ENCODE data around the gene TRIL.

TRIL gene

DNA sequence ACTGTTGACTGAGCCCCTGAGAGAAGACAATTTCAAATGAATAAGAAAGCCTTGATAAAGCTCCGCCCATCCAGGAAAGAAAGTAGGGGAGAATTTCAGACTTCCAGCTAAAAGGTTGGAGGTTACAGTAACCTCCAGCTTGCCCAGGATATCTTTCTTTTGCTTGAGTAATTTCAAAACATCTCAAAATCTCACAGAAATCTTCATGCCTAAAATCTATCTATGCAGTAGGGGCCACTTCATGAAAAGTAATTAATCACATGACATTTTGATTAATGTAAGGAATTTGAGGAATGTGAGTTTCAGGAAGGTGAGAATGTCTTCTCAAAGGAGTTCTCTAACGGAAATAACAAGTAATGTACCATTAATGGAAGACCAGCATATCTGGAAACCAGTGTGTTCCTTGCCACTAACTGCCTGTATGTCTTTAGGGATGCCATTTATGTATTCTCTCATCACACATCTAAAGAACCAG is 24.2 kb downstream of the TRIL start:
- Mint-ChIP-seq H3K4me1 (no peaks in the 10 kb centered on the region), H3K9me3 (no peaks in the 10 kb centered on the region), H3K4me3 (no peak overlapping the region), H3K27ac (no peak overlapping the region), H3K27me3 (peaks cover 31% of the 10 kb centered on the region)
- ATAC-seq: no peak
- DNase-seq: no peak

DNA sequence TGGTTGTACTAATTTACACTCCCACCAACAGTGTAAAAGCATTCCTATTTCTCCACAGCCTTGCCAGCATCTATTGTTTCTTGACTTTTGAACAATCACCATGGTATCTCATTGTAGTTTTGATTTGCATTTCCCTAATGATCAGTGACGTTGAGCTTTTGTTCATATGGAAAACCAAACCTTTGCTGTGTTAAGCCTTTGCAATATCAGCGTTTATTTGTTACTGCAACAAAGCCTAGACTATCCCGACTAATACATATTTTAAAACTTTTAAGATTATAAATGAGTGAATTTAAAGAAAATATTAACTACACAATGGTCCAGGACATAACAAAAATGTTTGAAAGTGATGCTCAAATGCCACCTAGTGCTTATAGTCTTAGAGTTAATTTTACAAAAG is 26.6 kb downstream of the TRIL start:
- ATAC-seq (no peak), DNase-seq (no peak)
- peaks cover 31% of the 10 kb centered on the region for H3K27me3 Mint-ChIP-seq
- no peak overlapping the region for H3K27ac Mint-ChIP-seq
- peaks cover 9% of the 10 kb centered on the region for H3K4me1 Mint-ChIP-seq
- H3K9me3 Mint-ChIP-seq: no peaks in the 10 kb centered on the region
- no peak overlapping the region for H3K4me3 Mint-ChIP-seq

DNA sequence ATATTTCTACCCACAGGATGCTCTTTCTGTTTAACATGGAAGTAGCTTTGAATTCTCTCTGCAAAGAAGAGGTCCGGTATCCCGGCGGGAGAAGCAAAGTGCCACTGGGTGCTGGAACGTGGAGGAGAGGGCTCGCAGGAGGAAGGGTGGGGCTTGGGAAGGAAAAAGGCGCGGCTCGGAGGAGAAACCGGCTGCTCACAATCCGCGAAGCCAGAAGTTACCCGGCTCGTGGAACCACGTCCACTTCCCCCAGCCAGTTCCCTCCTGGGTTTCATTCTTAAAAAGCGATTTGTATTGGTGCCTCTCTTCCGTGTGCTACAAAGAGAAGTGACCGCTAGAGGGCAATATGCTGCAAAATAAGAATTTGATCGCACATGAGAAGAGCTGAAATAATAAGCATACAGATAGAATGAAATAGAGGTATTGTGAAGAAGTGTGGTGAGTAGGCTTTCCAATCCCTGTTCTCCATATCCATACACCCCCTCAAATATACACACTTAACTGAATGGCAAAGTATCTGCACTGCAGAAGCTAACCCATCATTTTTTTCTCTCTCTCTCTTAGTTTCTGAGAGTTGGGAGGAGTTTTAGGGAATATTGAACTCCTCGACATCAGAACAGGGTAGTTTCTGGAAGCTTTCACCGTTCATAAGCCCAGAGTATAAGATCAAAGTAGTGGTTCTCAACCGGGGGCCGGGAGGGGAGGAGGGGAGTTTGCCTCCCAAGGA is 31.1 kb downstream of the TRIL start:
- ATAC-seq (peak; percentile 89), DNase-seq (peak; percentile 47 to 52)
- peaks cover 21% of the 10 kb centered on the region for H3K4me1 Mint-ChIP-seq
- H3K9me3 Mint-ChIP-seq: no peaks in the 10 kb centered on the region
- peak overlapping the region; percentile 72 to 85 for H3K27ac Mint-ChIP-seq
- peaks cover 12% of the 10 kb centered on the region for H3K27me3 Mint-ChIP-seq
- H3K4me3 Mint-ChIP-seq: peak overlapping the region; percentile 80 to 83

DNA sequence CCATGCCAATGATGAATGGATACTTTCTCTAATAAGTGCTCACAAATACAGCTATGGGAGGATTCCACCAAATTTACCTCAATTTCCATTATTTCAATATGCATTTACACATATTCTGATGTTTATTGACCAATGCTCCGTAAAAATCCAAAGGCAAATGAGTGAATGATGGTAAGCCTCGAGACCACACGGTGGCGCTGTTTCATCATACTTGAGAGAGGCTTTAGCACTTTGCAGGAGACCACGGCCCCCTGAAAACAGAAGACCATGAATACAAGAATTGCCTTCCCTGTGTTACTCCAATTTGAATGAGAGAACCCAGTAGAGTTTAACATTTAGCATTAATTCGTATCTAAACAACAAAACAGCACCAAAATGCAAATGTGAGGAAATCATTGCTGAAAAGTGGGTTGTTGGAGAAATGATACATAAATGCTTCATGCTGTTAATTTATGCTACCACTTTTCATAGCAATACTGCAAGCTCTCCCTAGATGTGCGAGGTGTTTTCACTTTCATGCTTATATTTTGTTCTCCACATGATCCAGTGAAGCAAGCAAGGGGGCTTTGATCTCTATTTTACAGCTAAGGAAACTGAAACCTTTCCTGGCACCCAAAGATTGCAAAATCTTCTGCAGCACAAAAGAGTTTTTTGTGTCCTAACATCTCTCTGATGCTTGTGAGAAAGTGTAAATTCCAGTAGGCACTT is 35.4 kb downstream of the TRIL start:
- H3K4me1 Mint-ChIP-seq: peaks cover 21% of the 10 kb centered on the region
- H3K27ac Mint-ChIP-seq: no peak overlapping the region
- ATAC-seq: no peak

DNA sequence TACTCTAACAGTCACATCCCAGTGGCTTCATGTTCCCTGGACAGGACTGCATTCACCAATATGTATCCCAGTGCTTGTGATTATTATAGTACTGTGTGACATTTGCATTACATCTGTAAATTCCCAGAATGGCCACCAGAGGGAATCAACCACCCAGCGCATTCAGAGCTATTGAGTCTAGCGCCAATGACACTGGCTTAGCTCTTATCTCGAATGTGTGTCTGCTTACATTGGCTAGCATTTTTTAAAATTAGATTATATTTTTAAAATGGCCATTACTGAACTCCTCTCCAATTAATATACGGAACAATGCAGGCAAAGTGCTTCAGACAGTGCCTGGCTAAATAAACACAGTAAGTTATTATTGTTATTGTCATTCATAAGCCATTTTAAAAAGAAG is 36.3 kb downstream of the TRIL start:
- Mint-ChIP-seq H3K4me3 (no peak overlapping the region), H3K9me3 (no peaks in the 10 kb centered on the region), H3K27ac (no peak overlapping the region), H3K27me3 (peaks cover 12% of the 10 kb centered on the region), H3K4me1 (peaks cover 15% of the 10 kb centered on the region)
- ATAC-seq (peak; percentile 84), DNase-seq (peak; percentile 31 to 34)

More for the DNA sequence above, 35.4 kb downstream of the TRIL start:
- DNase-seq: peak; percentile 38 to 44
- Mint-ChIP-seq H3K4me3 (no peak overlapping the region), H3K27me3 (peaks cover 12% of the 10 kb centered on the region), H3K9me3 (no peaks in the 10 kb centered on the region)

DNA sequence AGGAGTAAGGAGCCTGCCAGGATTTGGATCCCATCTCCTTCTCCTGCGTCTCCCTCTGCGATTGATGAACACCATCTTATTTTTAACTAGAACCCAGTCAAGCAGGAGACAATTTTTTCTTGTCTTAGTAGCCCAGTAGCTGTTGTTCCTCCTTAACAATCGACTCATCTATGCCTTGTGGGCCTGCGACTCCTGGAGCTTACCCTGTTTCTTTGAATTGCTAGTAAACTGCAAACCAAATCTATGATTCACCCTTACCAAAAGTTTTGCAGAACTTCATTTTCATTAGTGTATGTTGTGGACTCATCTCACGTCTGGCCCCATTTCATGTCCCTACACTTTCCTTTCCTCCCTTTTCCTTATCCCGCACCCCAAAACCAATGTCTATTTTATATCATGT is 37.7 kb downstream of the TRIL start:
- DNase-seq (no peak), ATAC-seq (no peak)
- Mint-ChIP-seq H3K4me1 (peaks cover 9% of the 10 kb centered on the region), H3K27me3 (peaks cover 4% of the 10 kb centered on the region), H3K9me3 (no peaks in the 10 kb centered on the region), H3K27ac (no peak overlapping the region), H3K4me3 (no peak overlapping the region)

DNA sequence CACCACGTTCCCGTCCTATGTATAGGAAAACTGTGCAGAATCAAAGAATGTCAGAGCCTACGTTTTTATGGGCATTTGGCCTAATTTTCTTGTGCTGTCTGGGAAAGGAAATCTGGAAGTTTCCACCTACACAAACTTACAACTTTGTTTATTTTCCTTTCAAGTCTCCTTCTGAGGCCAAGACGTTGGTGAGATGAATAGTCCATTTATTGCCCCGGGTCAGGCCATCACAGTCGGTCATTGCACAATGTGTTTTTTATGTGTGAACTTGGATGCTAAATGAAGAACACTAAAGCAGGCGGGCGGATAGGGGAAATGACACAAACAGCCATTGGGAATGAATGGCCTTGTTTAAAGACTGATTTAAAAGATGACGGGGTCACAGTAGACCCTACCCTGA is 38.6 kb downstream of the TRIL start:
- Mint-ChIP-seq H3K27ac (no peak overlapping the region), H3K9me3 (no peaks in the 10 kb centered on the region), H3K27me3 (no peaks in the 10 kb centered on the region), H3K4me1 (peaks cover 9% of the 10 kb centered on the region), H3K4me3 (no peak overlapping the region)
- ATAC-seq (no peak), DNase-seq (no peak)

DNA sequence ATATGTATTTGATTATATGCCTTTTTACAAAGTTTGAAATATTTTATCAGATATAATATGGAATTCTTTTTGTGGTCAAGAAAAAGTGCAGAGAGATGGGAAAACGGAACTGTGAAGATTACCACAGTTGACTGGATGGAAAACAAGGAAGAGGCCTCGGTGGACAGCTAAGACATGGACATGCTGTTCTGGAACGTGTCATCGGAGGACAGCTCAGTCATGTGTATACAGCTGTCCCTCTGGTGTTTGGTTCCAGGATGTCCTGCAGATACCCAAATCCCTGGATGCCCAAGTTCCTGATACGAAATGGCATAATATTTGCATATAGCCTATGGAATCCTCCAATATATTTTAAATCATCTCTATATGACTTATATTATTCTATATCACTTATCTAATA is 49.4 kb downstream of the TRIL start:
- H3K9me3 Mint-ChIP-seq: no peaks in the 10 kb centered on the region
- DNase-seq (no peak), ATAC-seq (no peak)
- peaks cover 16% of the 10 kb centered on the region for H3K27me3 Mint-ChIP-seq
- H3K4me3 Mint-ChIP-seq: no peak overlapping the region
- no peaks in the 10 kb centered on the region for H3K4me1 Mint-ChIP-seq
- H3K27ac Mint-ChIP-seq: no peak overlapping the region

DNA sequence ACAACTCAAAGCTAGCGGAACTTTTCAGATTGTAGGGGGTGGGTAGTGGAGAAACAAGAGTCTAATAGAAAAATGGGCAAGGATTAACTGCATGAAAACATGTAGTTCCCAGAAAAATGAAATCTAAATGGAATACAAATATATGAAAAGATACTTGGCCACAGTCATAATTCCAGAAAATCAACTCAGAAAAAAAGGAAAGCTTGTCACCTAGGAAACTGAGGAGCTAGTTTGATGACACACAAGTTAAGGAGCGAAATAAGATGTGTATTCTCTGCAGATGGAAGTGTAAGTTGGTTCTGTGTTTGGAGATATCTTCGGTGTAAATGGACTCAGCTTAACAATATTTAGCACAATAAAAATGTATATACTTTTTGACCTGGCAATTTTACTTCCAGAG is 52.7 kb downstream of the TRIL start:
- Mint-ChIP-seq H3K27ac (no peak overlapping the region), H3K4me3 (no peak overlapping the region), H3K9me3 (no peaks in the 10 kb centered on the region), H3K27me3 (peaks cover 17% of the 10 kb centered on the region), H3K4me1 (no peaks in the 10 kb centered on the region)
- ATAC-seq (no peak), DNase-seq (no peak)

DNA sequence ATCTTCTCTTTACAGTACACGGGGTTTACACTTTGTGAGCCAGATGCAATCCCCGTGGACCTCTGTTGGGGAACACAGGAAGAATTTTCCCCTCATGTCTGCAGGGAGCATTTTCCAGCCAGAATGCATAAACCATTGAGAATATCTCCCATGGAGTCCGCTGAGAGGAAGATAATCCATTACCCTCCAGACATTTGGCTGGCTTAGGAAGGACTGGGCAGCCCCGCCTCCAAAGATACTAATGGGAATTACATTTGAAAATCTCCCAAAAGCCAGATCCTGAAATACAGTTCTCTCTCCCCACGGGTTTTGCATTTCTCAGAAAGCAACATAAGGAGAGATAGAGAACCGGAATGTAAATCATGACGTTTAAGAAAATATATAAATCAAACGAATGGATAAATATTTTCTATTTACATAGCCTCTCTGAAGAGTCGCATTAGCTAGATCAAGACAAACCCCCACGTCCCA is 53.5 kb downstream of the TRIL start:
- Mint-ChIP-seq H3K4me3 (no peak overlapping the region), H3K27ac (peak overlapping the region in 1 of 2 donors; percentile 16), H3K4me1 (no peaks in the 10 kb centered on the region), H3K9me3 (no peaks in the 10 kb centered on the region), H3K27me3 (peaks cover 17% of the 10 kb centered on the region)
- no peak for ATAC-seq
- DNase-seq: no peak

DNA sequence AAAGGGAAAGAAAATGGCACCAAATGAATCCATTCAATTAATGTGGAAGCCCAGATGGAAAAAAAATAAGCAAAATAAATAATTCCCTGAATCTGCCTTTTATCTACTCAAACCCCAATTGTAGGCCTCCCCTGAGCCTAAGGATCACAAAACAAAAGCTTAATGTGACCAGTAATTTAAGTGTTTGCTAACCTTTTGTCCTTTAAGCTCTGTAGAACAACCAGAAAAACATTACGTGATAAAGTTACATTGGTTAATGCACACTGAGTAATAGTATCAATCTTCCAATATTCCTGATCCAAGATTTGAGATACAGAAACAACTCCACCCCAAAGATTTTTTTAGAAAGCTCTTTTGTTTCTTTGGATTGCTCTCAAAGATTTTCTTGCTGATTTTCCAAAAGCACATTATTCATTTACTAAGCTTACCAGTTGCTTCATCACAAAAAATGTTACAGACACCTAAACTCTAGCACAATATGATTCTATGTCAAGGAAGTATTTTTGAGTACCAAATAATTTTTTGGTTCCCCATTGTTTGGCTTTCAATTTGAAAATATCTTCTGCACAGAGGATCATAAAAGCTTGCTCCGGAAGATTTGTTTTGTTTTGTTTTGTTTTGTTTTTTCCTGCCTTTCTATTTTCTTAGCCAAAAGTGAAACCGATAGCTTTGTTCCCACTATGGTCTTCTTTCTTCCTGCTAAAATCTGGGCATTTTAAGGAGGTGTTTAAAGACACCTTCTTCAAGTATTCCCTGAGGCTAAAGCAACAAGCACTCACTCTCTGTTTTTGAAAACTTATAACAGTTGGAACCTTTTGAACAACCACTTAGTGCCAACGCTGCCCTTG is 54.2 kb downstream of the TRIL start:
- DNase-seq (no peak), ATAC-seq (no peak)
- no peaks in the 10 kb centered on the region for H3K9me3 Mint-ChIP-seq
- no peak overlapping the region for H3K27ac Mint-ChIP-seq
- no peak overlapping the region for H3K4me3 Mint-ChIP-seq
- H3K4me1 Mint-ChIP-seq: no peaks in the 10 kb centered on the region
- peaks cover 17% of the 10 kb centered on the region for H3K27me3 Mint-ChIP-seq

Measured in stimulated activated naive CD8-positive, alpha-beta T cell treated with anti-CD3 and anti-CD28 coated beads, Interleukin-15, amount 100 ng/mL, for 72 hours (primary cell).